NCI-H774 (cell line): ENCODE data around the gene BCL2L1.

ENCODE experiments used
- DNase-seq: peaks from one replicate; lab custom pipeline; 2025; lab: John Stamatoyannopoulos, UW

The BCL2L1 gene

GRCh38 chr20:31691646-31692275 lies 30.9 kb downstream of the BCL2L1 start:
- DNase-seq = no peak

DNA sequence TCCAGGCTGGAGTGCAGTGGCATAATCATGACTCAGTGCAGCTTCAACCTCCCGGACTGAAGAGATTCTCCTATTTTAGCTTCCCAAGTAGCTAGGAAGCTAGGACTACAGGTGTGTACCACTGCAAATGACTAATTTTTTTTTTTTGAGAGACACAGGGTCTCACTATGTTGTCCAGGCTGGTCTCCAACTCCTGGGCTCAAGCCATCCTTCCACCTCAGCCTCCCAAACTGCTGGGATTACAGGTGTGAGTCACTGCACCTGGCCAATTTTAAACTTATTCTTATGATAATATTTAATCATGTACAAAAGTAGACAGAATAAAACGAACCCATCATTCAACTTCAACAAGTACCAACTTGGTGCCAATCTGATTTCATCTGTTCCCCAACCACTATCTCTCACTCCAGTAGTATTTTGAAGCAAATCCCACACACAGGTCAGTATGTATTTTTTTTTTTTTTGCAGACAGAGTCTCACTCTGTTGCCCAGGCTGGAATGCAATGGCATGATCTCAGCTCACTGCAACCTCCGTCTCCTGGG lies 32.5 kb downstream of the BCL2L1 start:
- no peak for DNase-seq

- DNase-seq = no peak
Observed at GRCh38 chr20:31689141-31689540, 33.5 kb downstream of the BCL2L1 start.

DNA sequence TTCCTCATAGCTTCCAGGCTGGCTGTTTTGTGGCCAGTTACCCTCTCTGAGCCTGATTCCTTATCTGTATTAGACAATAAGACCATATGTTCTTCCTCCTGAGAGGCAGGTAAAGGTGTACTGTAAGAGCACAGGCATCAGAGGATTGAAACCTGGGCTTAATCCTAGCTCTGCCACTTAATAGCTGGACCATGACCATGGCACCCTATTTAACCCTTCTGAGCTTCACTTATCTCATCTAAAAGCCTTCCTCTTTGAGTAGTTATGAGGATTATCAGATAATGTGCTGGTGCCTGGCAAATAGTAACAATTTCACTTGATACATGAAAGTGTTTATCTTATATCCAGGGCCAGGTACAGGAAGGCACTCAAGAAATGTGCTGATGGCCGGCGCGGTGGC lies 34.9 kb downstream of the BCL2L1 start:
- DNase-seq = no peak

DNA sequence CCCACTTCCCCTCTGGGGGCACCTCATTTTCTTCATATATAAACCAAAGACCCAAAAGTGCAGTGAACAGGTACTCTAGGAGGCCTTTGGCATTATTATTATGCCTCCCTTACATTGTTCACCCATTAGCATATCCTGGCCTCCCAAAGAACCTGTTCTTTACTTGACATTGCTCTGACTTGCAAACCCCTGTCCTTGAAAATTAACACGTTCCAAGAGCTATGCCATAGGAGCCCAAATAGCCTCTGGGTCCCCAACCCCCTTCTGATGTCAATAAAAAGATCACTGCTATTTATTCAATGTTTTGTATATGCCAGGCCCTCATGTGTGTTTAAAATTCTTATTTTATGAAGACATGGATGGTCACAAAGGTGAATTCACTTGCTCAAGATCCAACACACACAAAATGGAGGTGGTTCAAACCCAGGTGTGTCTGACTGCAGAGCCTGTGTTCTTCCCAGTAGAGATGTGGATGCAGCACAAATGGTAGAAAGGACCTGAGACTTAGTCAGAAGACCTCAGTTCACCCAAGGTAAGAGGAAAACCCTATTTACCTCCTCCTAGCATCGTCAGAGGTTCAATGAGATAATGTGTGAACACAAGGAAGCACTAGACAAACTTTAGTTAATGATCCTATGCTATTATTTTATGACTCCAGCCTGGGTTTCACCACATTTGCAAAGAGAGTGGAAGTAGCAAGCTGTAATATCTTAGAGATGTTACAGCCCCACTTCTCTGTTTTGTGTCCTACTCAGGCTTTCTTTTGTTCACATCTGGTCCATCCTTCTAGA lies 36.6 kb downstream of the BCL2L1 start:
- DNase-seq = no peak

DNA sequence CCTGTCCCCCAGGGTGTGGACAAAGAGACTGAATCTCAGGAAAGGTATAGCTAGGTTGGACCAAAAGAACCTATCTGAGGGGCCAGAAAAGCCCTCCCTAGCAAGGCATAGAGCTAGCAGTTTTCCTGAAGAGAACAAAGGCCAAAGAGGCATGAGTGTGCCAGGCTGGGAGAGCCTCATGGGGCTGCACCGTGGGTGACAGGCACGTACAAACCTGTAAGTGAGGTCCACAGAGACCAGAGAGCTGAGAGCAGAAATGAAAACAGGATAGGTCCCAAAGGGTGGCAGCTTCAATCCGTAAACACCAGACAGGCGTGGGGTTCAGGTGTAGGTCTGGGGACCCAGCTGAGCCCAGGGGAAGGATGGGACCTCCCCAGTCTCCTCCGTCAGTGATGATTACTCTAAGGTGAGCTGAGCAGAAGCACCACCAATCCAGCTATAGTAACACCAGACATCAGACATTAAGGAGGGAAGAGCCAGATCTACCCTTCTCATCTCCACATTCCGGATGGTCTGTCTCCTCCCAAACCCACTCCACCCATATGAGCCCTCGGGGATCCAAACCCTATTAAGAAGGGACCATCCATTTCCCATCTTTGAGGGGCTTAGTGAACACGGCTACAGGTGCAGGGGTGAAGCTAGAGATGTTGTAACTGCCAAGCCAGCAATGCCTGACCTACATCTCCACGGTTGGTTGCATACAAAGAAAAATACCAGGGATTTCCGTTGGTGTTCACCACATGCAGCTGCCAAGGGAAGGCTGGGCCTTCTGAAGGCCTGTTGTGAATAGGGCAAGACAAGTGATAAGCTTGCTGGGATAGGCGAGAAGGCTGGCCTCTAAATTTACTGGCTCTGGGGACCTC lies 38.3 kb downstream of the BCL2L1 start:
- DNase-seq = no peak

GRCh38 chr20:31682927-31683326 lies 39.7 kb downstream of the BCL2L1 start:
- no peak for DNase-seq

GRCh38 chr20:31682352-31682751 lies 40.3 kb downstream of the BCL2L1 start:
- no peak for DNase-seq

DNA sequence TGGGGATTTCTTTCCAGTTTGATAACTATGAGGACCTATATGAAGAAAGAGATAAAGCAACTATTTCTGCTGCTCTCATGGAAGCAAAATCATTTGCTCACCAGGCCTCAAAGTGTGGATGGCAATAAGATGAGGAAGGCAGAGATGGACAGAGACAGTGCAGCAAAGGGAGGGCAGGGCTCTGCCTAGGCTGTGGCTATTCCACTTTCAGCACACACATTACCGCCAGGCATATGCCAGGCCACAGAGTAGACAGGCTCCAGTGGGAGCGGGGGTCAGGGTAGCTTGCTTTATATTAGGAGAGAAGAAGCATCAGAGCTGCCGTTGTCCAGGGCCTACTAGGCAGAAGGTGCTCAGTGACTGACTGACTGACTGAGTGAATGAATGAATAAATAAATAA lies 40.9 kb downstream of the BCL2L1 start:
- no peak for DNase-seq

GRCh38 chr20:31681128-31681727 lies 41.4 kb downstream of the BCL2L1 start:
- no peak for DNase-seq

DNA sequence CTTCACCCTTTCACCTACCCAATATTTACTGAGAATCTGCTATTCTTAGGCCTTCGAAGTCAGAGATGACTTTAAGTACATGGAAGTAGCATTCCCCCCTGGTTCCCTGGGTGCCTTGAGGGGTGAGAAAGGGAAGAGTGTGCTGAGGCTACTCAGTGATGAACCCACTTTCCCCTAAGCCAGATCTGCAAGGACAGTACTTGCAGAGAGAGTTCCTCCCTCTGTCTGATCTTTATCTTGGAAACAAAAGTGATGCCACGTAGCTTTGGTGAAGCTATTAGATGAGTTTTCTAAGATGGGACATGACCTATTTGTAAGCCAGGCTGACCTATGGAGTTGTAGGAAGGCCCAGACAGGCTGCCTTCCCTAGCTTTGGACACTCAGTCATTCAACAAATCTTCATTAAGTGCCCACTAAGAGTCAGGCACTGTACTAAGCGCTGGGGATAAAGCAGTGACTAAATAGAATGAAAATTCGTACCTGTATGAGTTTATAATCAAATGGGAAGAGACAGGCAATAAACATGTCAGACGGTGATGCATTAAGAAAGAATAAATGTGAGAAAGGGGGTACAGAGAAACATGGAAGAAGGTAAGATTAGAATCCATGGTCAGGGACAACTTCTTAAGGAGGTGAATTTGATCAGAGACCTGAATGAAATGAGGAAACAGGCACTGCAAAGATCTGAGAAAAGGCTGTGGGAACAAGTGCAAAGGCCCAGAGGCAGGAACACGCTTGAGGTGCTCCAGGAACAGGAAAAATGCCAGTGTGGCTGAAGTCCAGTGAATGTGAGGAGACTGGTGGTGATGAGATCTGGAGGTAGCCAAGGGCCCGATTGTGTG lies 42.2 kb downstream of the BCL2L1 start:
- no peak for DNase-seq

DNA sequence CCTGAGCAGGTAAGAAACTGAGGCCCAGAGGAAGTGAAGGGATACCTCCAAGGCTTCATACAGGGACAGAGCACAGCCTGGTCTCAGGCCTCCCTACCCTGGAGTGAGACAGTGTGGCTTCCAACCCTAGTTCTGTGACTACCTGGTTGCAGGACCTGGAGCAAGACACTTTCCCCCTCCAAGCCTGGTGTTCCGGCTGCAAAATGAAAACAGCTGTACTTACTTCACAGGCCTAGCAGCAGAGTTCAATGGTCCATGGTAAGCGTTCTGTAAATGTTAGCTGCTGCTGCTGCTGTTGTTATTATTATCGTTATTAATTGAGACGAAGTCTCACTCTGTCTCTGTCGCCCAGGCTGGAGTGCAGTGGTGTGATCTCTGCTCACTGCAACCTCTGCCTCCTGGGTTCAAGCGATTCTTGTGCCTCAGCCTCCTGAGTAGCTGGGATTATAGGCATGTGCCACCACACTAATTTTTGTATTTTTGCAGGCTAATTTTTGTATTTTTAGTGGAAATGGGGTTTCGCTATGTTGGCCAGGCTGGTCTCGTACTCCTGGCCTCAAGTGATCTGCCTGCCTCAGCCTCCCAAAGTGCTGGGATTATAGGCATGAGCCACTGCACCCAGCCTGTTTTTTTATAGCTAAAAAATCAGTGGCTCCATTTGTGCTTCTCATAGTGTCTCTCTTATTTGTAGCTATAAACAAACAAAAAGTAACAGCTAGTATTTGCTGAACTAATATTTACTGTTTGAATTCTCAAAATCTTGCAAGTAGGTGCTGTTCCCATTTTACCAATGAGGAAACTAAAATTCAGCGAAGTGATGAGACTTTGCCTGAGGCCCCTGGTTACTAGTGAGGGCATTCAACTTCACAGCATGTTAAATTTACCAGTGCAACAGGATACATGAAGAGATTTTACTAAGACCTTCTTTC lies 43.0 kb downstream of the BCL2L1 start:
- DNase-seq = no peak

DNA sequence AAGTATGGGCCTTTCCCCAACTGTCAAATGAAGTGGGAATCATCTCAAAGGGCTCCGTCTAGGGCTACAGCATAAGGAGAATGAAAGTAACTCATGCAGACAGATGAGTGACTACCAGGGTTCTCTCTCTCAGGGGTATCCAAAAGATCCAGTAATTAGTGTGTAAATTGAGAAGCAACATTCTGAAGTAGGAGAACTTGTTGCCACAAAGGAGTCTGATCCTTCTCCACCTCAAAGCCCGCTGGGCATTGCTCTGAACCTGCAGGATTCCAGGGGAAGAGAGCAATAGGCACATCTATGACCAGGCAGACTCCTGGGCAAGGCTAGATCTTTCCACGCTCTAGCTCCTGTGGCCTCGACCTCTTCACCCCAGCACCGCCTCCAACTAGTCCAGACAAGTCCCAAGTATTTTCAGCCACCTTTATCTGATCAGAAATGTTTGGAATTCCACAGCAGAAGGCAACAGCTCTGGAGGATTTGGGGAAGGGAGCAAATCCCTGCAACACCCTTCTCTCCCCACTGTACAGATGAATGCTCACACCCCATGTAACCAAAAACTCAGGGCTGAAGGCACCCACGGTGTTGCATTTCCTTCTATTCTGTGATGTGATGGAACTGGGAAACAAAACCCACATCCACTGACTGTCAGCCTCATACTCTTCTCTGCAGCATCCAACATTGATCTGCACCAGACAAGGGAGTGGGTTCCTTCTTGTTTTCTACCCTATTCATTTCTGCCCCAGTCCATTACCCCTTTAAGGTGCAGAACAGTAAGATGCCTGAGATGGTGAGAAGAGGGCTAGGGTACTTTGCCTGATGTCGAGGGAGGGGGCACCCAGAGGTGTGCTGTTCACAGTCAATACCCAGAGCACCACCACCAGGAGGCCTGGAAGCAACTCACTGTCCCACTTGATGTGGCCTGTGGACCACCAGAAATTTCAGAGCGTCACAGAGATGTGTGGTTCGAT lies 44.0 kb downstream of the BCL2L1 start:
- no peak for DNase-seq

DNA sequence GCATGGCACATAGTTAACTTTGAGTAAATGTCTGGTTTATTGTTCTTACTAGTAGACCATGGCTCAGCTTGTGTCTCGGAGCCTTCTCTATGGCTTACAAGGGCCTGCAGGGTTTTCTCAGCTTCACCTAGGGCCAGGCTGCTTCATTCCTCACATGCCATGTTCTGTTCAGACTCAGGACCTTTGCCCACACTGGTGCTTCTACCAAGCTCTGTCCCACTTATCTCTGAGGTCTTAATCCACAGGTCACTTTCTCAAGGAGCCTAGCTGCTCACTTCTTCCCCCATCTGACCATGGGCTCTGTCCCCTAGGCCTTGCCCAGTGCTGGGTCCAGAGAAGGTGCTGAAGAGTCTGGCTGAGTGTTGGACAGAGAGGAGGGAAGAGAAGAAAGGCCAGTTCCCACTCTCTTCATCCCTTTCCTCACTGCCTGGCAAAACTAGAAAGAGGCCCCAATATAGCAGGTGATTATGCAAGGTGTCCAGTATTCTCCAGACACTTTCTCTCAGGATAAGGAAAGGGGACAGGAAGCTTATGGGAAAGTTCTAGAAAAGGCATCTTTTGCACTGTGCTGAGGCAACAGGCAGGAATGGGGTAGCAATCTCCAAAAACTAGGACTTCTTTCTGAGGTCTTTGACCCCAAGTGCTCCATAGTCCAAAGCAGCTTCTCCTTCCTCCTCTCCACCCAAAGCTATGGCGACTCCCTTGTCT lies 45.0 kb downstream of the BCL2L1 start:
- DNase-seq = no peak

DNA sequence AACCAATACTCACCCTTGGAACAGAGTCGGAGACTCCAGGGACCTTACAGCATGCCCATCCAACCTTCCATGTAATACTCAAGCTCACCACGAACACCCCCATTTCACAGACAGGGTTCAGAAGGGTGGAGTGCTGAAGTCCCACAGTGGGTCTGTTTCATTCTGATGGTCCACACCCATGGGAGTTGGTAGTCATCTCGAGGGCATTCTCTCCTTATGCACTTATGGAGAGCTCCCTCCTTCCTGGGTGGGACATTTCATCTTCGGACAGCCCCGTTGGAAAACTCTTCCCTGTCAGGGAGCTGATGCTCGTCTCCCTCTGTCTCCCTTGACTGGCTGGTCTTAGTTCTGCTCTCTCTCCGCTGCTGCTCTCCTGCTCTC lies 46.1 kb downstream of the BCL2L1 start:
- no peak for DNase-seq

- DNase-seq = no peak
Observed at GRCh38 chr20:31675828-31676608, 46.6 kb downstream of the BCL2L1 start.
